ENCODE results near the gene LYPLA2. TPM values are rescaled to one million over a fixed set of nuclear protein-coding genes. Genes with fewer than 3 reads are reported as not detected.

Gene LYPLA2
- total RNA-seq, 1 experiment from 2014 or later, result 78.0 TPM

DNA sequence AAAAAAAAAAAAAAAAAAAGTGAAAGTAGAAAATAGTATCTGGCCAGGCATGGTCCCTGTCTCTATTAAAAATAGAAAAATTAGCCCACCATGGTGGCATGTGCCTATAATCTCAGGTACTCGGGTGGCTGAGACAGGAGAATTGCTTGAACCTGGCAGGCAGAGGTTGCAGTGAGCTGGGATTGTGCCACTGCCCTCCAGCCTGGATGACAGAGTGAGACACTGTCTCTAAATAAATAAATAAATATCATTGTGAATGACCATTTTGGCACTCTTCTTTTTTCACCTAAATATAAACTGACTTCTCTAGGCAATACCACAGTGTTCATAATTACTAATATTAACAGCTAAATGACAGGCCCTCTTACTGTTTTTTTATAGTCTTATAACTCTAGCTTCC, 33.1 kb upstream of the LYPLA2 start:
- RAD21 ChIA-PET (ENCODE audit: low non-redundant PET in 1 of 2, low total read pairs in 2 of 2, uncharacterized antibody in 2 of 2, unreplicated experiment in 2 of 2), result no interaction called here
- H4K20me1 ChIP-seq (ENCODE audit: insufficient read depth), result 0 out of 2 replicates have a peak, but pooled peaks cover 5% of the 10 kb centered on the region

More for the DNA sequence above, 33.1 kb upstream of the LYPLA2 start:
- Histone ChIP-seq H3K27me3 (ENCODE audit: insufficient read depth, low read length) (no peaks in the 10 kb centered on the region), H3K4me1 (ENCODE audit: control insufficient read depth in 1 of 2, insufficient read depth in 2 of 2, low read length in 2 of 2) (peaks cover 0 to 9% of the 10 kb centered on the region in 2 experiments; a peak in 1 of 4 replicates), H3K79me2 (ENCODE audit: insufficient read depth, low read length) (peaks cover 32% of the 10 kb centered on the region), H3K9me3 (ENCODE audit: control insufficient read depth in 1 of 2, insufficient read depth in 1 of 2, low read depth in 1 of 2, low read length in 2 of 2) (no peaks in the 10 kb centered on the region), H3K4me2 (ENCODE audit: low read length) (no peak overlapping the region), H3K27ac (ENCODE audit: low read depth, low read length) (no peak overlapping the region), H2AFZ (ENCODE audit: low read depth, low read length, poor library complexity, severe bottlenecking) (no peak overlapping the region), H3K4me3 (replicated peaks in 1 of 2; ENCODE audit: low read depth in 1 of 2, low read length in 2 of 2) (no peak overlapping the region), H3K9me2 (ENCODE audit: insufficient read depth) (no peaks in the 10 kb centered on the region), H3K9ac (ENCODE audit: low read length) (no peak overlapping the region), H3K36me3 (ENCODE audit: control insufficient read depth in 1 of 2, insufficient read depth in 2 of 2, low read length in 2 of 2) (peaks cover 80 to 81% of the 10 kb centered on the region in 2 experiments)
- DNase-seq (ENCODE audit: low read depth, low spot score) (no peak), ATAC-seq (no peak)
- CTCF ChIA-PET, result interaction anchor here (0.9 to 1.2 kb wide), 3 partner anchors 12 to 121 kb away, joined by 3 to 4 read pairs (median 3); no protein-coding TSS in a partner anchor
- TF ChIP-seq POLR2A (IDR thresholded peaks at IDR 0.05; ENCODE audit: borderline replicate concordance, extremely low read depth, insufficient read depth, insufficient read length), result no peak
- TF ChIP-seq, protein P1, sequence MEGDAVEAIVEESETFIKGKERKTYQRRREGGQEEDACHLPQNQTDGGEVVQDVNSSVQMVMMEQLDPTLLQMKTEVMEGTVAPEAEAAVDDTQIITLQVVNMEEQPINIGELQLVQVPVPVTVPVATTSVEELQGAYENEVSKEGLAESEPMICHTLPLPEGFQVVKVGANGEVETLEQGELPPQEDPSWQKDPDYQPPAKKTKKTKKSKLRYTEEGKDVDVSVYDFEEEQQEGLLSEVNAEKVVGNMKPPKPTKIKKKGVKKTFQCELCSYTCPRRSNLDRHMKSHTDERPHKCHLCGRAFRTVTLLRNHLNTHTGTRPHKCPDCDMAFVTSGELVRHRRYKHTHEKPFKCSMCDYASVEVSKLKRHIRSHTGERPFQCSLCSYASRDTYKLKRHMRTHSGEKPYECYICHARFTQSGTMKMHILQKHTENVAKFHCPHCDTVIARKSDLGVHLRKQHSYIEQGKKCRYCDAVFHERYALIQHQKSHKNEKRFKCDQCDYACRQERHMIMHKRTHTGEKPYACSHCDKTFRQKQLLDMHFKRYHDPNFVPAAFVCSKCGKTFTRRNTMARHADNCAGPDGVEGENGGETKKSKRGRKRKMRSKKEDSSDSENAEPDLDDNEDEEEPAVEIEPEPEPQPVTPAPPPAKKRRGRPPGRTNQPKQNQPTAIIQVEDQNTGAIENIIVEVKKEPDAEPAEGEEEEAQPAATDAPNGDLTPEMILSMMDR (IDR thresholded peaks at IDR 0.05 in 2 of 3, conservative IDR thresholded peaks at IDR 0.05 in 1 of 3; ENCODE audit: borderline replicate concordance in 1 of 3, insufficient read depth in 1 of 3, low read depth in 2 of 3, low read length in 2 of 3), result no peak
- no peak for TF ChIP-seq EGR1 (IDR thresholded peaks at IDR 0.05; ENCODE audit: low read depth)
- TF ChIP-seq, protein P2, sequence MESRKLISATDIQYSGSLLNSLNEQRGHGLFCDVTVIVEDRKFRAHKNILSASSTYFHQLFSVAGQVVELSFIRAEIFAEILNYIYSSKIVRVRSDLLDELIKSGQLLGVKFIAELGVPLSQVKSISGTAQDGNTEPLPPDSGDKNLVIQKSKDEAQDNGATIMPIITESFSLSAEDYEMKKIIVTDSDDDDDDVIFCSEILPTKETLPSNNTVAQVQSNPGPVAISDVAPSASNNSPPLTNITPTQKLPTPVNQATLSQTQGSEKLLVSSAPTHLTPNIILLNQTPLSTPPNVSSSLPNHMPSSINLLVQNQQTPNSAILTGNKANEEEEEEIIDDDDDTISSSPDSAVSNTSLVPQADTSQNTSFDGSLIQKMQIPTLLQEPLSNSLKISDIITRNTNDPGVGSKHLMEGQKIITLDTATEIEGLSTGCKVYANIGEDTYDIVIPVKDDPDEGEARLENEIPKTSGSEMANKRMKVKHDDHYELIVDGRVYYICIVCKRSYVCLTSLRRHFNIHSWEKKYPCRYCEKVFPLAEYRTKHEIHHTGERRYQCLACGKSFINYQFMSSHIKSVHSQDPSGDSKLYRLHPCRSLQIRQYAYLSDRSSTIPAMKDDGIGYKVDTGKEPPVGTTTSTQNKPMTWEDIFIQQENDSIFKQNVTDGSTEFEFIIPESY (IDR thresholded peaks at IDR 0.05; ENCODE audit: extremely low read depth, insufficient replicate concordance, low read length), result no peak
- TF ChIP-seq YY1 (IDR thresholded peaks at IDR 0.05; ENCODE audit: extremely low read depth, insufficient replicate concordance, low read depth, low read length), result no peak
- TF ChIP-seq FOSL1 (IDR thresholded peaks at IDR 0.05; ENCODE audit: low read depth), result no peak
- TF ChIP-seq ELF1 (IDR thresholded peaks at IDR 0.05; ENCODE audit: borderline replicate concordance, low read depth), result no peak
- no peak for TF ChIP-seq SP1 (IDR thresholded peaks at IDR 0.05; ENCODE audit: low read depth)
- TF ChIP-seq, protein P3, sequence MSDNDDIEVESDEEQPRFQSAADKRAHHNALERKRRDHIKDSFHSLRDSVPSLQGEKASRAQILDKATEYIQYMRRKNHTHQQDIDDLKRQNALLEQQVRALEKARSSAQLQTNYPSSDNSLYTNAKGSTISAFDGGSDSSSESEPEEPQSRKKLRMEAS (IDR thresholded peaks at IDR 0.05), result no peak
- no peak for TF ChIP-seq JUND (IDR thresholded peaks at IDR 0.05)
- intact Hi-C loops (cut with micrococcal nuclease), result no loop called here
- BruUV-seq (replicated peaks), result no TSS peak
- POLR2A ChIA-PET, result no interaction called here
